PFSK-1 (cell line): ENCODE data around the gene CD28.

ENCODE experiments used
- FOXP2 ChIP-seq: optimal IDR thresholded peaks from 2 replicates; pipeline ENCODE3; 2011; ENCODE audit warnings: borderline replicate concordance, control low read depth, inconsistent platforms; ENCODE audit not compliant: insufficient read depth; ENCODE audit errors: extremely low read length, extremely low read depth
- POLR2AphosphoS5 ChIP-seq: IDR thresholded peaks from 2 replicates; pipeline ENCODE4 v1.6.1; 2012; ENCODE audit warnings: low read depth, mild to moderate bottlenecking, control low read depth, low read length, moderate library complexity
- REST ChIP-seq, 2 experiments: IDR thresholded peaks; 2 replicates each; pipeline versions ENCODE4 v1.6.1 to v1.8.0; 2011 to 2012; ENCODE audit warnings: low read depth in 2 of 2, low read length in 2 of 2, control low read depth in 1 of 2, inconsistent platforms in 1 of 2, mild to moderate bottlenecking in 1 of 2, moderate library complexity in 1 of 2; ENCODE audit not compliant: insufficient read depth in 1 of 2
- SIN3A ChIP-seq: IDR thresholded peaks from 2 replicates; pipeline ENCODE4 v1.6.1; 2012; ENCODE audit warnings: mild to moderate bottlenecking, low read length, moderate library complexity, borderline replicate concordance; ENCODE audit not compliant: insufficient read depth
- TAF1 ChIP-seq: IDR thresholded peaks from 2 replicates; pipeline ENCODE4 v1.6.1; 2012; ENCODE audit warnings: low read length, control low read depth, borderline replicate concordance; ENCODE audit not compliant: insufficient read depth

The CD28 gene

GRCh38 chr2:203671876-203672275 lies 34.6 kb upstream of the CD28 start:
- TF ChIP-seq REST (IDR thresholded peaks at IDR 0.05; ENCODE audit: insufficient read depth in 1 of 2, low read depth in 2 of 2, low read length in 2 of 2) (no peak), TAF1 (no peak), POLR2AphosphoS5 (no peak), SIN3A (no peak), FOXP2 (no peak)

- TF ChIP-seq TAF1 (no peak), POLR2AphosphoS5 (no peak), FOXP2 (no peak), REST (IDR thresholded peaks at IDR 0.05; ENCODE audit: insufficient read depth in 1 of 2, low read depth in 2 of 2, low read length in 2 of 2) (no peak), SIN3A (no peak)
These were observed 33.6 kb upstream of the CD28 start for GRCh38 chr2:203672856-203673255.

DNA sequence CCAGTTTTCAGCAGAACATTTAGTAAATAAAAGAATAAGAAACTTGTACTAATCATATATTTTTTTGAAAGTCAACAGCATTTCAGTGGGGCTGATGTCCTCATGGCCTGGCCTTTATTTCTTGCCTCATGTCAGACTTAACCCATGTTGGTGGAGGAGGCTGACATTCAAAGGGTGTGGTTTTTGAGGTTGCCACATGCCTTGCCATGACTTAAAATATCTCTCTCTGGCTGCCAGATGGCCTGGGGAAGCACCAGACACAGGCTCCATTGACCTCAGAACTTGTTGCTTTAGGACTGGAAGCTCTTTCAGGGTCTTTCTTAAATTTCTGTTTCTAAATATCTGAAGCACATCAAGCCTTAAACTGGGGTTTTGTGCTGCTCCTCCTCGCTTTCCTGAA lies 32.5 kb upstream of the CD28 start:
- TF ChIP-seq POLR2AphosphoS5 (no peak), SIN3A (no peak), TAF1 (no peak), FOXP2 (no peak), REST (IDR thresholded peaks at IDR 0.05; ENCODE audit: insufficient read depth in 1 of 2, low read depth in 2 of 2, low read length in 2 of 2) (no peak)

GRCh38 chr2:203675086-203675485 lies 31.4 kb upstream of the CD28 start:
- no peak for TF ChIP-seq SIN3A
- no peak for TF ChIP-seq TAF1
- no peak for TF ChIP-seq FOXP2
- TF ChIP-seq POLR2AphosphoS5 = no peak
- TF ChIP-seq REST (IDR thresholded peaks at IDR 0.05; ENCODE audit: insufficient read depth in 1 of 2, low read depth in 2 of 2, low read length in 2 of 2) = no peak

- TF ChIP-seq REST (IDR thresholded peaks at IDR 0.05; ENCODE audit: insufficient read depth in 1 of 2, low read depth in 2 of 2, low read length in 2 of 2) = no peak
- TF ChIP-seq FOXP2 = no peak
- TF ChIP-seq POLR2AphosphoS5 = no peak
- no peak for TF ChIP-seq SIN3A
- no peak for TF ChIP-seq TAF1
These were observed 27.5 kb upstream of the CD28 start for GRCh38 chr2:203678971-203679370.
